SK-N-SH (cell line): ENCODE data around the gene SPRED2.

ENCODE experiments used
- CHD2 ChIP-seq: fragments of 150-350 bp; IDR thresholded peaks from 2 replicates; pipeline ENCODE4 v1.6.1; 2018; ENCODE audit warnings: low read length; ENCODE audit not compliant: partially characterized antibody
- EP300 ChIP-seq, 2 experiments: IDR thresholded peaks; 2 replicates each; pipeline versions ENCODE4 v1.4.0 to v1.6.1; 2012; ENCODE audit warnings: borderline replicate concordance in 1 of 2, low read depth in 1 of 2, low read length in 1 of 2
- EZH2phosphoT487 ChIP-seq: fragments of 200-600 bp; sonication (generic); IDR thresholded peaks from 2 replicates; pipeline ENCODE4 v1.6.1; 2017; ENCODE audit warnings: low read depth, mixed run types, mild to moderate bottlenecking, antibody characterized with exemption, moderate library complexity, borderline replicate concordance
- NFIC ChIP-seq: IDR thresholded peaks from 2 replicates; pipeline ENCODE4 v1.4.0; 2012; ENCODE audit warnings: borderline replicate concordance
- POLR2AphosphoS5 ChIP-seq: IDR thresholded peaks from 2 replicates; pipeline ENCODE4 v1.6.1; 2012; ENCODE audit warnings: low read depth, low read length
- REST ChIP-seq: IDR thresholded peaks from 2 replicates; pipeline ENCODE4 v1.6.1; 2012; ENCODE audit warnings: mild to moderate bottlenecking, low read depth, low read length, moderate library complexity
- RFX5 ChIP-seq: IDR thresholded peaks from 2 replicates; pipeline ENCODE4 v1.6.1; 2012; ENCODE audit warnings: mild to moderate bottlenecking, improper control_type of control experiment, low read length
- RXRA ChIP-seq: IDR thresholded peaks from 2 replicates; pipeline ENCODE4 v1.4.0; 2012; ENCODE audit warnings: low read depth, mild to moderate bottlenecking, borderline replicate concordance
- TAF1 ChIP-seq: IDR thresholded peaks from 2 replicates; pipeline ENCODE4 v1.6.1; 2012; ENCODE audit warnings: low read depth, mild to moderate bottlenecking, low read length, moderate library complexity, borderline replicate concordance
- TCF12 ChIP-seq: IDR thresholded peaks from 2 replicates; pipeline ENCODE4 v1.4.0; 2012
- TEAD4 ChIP-seq: IDR thresholded peaks from 2 replicates; pipeline ENCODE4 v1.4.0; 2012; ENCODE audit warnings: mild to moderate bottlenecking, borderline replicate concordance; ENCODE audit not compliant: insufficient read depth
- USF1 ChIP-seq: IDR thresholded peaks from 2 replicates; pipeline ENCODE4 v1.4.0; 2012; ENCODE audit warnings: low read depth, borderline replicate concordance
- TF ChIP-seq, protein P1 (sequence below): fragments of 200-600 bp; sonication (generic); IDR thresholded peaks from 2 replicates; pipeline ENCODE4 v1.6.1; 2017; ENCODE audit warnings: antibody characterized with exemption, mild to moderate bottlenecking, moderate library complexity

DNA sequence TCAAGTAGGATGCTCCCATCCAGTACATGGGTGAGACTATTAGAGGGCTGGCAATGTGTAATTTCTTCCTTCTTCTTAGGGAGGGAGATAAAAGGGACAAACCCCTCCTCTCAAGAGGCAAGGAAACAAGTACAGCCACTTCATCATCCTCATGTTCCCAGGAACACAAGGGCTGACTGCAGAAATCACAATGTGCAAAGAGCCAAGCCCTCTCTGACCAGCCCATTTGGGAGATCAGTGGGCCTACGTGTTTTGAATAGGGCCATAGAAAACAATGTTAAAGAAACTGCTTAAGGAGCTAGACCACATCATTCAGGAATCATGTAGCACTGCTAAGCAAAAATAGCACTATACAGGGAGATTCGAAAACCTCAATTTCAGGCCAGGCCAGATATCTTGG lies 107.3 kb downstream of the SPRED2 start:
- TF ChIP-seq TAF1 (no peak), TCF12 (no peak), POLR2AphosphoS5 (no peak), USF1 (no peak), EP300 (IDR thresholded peaks at IDR 0.05; ENCODE audit: borderline replicate concordance in 1 of 2, low read depth in 1 of 2, low read length in 1 of 2) (no peak), REST (no peak), RXRA (no peak), RFX5 (no peak), NFIC (no peak), CHD2 (no peak), EZH2phosphoT487 (no peak), TEAD4 (no peak)
- TF ChIP-seq, protein P1, sequence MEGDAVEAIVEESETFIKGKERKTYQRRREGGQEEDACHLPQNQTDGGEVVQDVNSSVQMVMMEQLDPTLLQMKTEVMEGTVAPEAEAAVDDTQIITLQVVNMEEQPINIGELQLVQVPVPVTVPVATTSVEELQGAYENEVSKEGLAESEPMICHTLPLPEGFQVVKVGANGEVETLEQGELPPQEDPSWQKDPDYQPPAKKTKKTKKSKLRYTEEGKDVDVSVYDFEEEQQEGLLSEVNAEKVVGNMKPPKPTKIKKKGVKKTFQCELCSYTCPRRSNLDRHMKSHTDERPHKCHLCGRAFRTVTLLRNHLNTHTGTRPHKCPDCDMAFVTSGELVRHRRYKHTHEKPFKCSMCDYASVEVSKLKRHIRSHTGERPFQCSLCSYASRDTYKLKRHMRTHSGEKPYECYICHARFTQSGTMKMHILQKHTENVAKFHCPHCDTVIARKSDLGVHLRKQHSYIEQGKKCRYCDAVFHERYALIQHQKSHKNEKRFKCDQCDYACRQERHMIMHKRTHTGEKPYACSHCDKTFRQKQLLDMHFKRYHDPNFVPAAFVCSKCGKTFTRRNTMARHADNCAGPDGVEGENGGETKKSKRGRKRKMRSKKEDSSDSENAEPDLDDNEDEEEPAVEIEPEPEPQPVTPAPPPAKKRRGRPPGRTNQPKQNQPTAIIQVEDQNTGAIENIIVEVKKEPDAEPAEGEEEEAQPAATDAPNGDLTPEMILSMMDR: no peak
